MG63 (cell line): ENCODE results near the gene PEX10. TPM values are rescaled to one million over a fixed set of nuclear protein-coding genes. Genes with fewer than 3 reads are reported as not detected.

Experiments used
- DNase-seq: peaks from one replicate; pipeline ENCODE4 v3.0.0-alpha.2; 2020
- H3K27me3 ChIP-seq: fragments of 250-450 bp; sonication (Bioruptor Pico); 2 replicates; pipeline ENCODE4 v1.5.1; 2020; ENCODE audit warnings: mild to moderate bottlenecking, moderate library complexity
- H3K36me3 ChIP-seq: fragments of 250-450 bp; sonication (Bioruptor Pico); 2 replicates; pipeline ENCODE4 v1.5.1; 2020; ENCODE audit warnings: mild to moderate bottlenecking, moderate library complexity
- H3K4me3 ChIP-seq: fragments of 250-450 bp; sonication (Bioruptor Pico); 2 replicates; pipeline ENCODE4 v1.5.1; 2020; ENCODE audit warnings: mild to moderate bottlenecking, moderate library complexity
- H3K9me3 ChIP-seq: fragments of 250-450 bp; sonication (Bioruptor Pico); 2 replicates; pipeline ENCODE4 v1.5.1; 2020; ENCODE audit warnings: mild to moderate bottlenecking, moderate library complexity
- total RNA-seq: library from RNA; depleted of rRNA; stranded (reverse); fragments of >200 nt; shearing (Covaris generic); gene quantifications from 2 replicates; pipeline ENCODE4 v1.2.3, GENCODE V29; 2014; ENCODE audit warnings: low replicate concordance

The PEX10 gene
- total RNA-seq, 1 experiment from 2014 or later, result 44.5 TPM

DNA sequence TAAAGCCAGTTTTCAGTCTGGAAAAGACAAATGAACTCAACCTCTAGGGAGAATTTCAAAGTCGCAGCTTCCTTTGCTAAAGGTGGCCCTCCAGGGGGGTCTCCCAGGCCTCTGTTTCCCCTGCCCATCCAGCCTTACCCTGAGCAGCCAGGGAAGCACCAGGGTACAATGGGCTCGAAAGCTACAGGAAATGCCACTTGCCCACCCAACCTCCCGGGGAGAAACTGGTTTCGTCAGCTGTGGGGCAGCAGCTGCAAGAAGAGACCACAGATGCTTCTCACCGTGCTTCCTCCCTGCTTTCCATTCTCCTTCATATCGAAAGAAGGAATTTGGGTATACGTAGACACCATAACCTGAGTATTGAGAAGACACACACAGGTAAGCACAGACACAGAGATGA lies 22.7 kb downstream of the PEX10 start:
- H3K27me3 ChIP-seq, result no peaks in the 10 kb centered on the region
- DNase-seq, result no peak
- H3K4me3 ChIP-seq, result no peak overlapping the region; the same call in 1 of the 2 replicates
- H3K36me3 ChIP-seq, result peaks cover 30% of the 10 kb centered on the region
- H3K9me3 ChIP-seq, result no peaks in the 10 kb centered on the region

DNA sequence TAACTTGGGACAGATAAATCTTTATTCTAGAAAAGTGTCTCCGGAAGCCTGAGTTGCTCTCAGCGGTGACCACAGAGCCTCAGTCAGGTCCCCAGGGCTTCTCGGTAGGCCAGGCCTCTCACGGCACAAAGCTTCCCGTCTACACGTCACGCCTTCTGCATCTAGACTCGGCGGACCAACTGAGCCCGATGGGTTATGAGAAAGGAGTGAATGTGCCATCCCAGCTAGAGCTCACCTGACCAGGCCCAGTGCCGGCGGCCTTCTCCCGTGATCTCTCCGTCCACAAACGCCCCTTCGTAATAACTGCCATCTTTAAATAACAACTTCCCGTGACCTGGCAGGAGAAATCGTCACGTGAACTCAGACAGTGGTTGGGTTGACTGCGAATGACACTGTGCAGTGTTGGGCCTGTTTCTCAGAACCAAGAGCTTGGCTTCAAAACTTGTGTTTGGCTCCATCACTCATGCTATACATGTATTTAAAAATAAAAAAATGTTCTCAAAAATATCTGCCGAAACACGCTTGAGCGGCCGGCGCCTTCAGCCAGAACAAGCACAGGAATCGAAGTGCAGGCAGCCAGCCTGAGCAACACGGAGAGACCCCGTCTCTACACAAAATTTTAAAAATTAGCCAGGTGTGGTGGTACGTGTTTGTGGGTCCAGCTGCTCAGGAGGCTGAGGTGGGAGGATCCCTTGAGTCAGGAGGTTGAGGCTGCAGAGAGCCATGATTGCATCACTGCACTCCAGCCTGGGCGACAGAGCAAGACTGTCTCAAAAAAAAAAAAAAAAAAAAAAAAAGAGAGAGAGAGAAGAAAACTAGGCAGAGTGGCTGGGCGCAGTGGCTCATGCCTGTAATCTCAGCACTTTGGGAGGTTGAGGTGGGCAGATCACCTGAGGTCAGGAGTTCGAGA lies 24.1 kb downstream of the PEX10 start:
- Histone ChIP-seq H3K27me3 (no peaks in the 10 kb centered on the region), H3K36me3 (peaks cover 16% of the 10 kb centered on the region), H3K4me3 (no peak overlapping the region), H3K9me3 (no peaks in the 10 kb centered on the region)
- DNase-seq, result no peak

DNA sequence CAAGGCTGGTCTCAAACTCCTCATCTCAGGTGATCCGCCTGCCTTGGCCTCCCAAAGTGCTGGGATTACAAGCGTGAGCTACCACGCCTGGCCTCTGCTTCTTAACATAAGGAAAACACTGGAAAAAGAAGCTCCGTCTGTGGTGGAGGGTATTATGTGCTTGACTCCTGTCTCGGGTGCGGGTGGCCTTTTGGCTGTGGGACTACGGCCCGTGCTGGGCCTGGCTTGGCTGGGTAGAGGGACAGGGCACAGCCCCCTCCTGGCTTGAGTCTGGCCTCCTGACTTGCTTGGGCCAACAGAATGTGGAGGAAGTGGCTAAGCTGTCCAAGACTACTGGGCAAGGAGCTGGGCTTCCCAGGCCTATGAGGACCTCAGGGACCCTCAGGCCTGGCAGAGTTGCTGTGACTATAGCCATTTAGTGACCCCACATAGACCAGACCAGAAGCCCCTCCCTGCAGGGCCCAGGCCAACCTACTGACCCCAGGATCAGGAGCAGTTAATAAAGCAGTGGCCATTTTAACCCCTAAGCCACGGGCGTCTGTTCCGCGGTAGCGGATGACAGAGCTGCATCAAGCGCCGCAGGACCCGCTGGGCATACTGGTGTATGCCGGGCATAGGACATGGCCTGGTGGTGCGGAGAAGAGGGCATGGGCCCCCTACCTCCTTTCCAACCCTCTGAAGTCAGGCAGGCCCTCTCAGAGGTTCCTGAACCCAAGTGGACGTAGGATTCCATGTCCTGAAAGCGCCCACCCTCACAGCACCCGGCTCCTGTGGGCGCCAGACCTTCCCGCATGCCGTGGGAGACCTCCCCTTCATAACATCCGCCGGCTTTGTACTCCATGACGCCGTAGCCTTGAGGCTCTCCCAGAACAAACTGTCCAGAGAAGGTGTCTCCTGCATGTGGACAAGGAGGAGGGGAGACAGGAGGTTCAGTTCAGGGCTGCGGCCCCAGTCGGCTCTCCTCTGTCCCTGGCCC lies 25.4 kb downstream of the PEX10 start:
- no peaks in the 10 kb centered on the region for H3K27me3 ChIP-seq
- DNase-seq, result no peak
- no peaks in the 10 kb centered on the region for H3K9me3 ChIP-seq
- no peak overlapping the region for H3K4me3 ChIP-seq
- peaks cover 9% of the 10 kb centered on the region for H3K36me3 ChIP-seq

DNA sequence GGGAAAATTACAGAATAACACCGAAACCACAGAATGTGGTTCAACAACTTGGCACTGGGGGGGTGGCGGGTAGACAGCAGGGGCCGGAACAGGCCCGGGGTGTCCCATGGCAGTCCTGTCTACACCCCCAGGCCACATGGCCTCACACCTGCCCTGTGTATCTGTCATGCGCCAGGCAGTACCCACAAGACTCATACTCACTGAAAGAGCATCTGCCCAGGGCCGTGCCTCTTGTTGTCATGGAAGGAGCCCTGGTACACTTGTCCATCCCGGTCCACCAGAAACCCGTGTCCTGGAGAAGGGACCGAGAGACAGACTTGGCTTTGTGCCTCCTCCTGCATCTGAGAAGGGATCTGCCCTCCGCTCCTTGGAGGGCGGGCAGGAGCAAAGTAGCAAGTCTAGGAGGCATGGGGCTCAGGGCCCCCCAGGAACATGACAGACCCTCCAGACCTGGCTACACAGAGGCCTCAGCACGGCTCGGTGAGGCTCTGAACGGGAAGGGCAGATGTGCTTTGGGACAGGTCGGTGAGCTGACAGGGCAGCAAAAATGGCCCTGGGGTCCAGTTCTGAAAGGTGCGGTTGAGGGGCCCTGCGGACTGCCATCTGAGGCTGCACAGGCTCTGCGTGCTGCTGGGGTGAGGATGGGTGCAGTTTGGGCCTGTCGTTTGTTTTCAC lies 26.6 kb downstream of the PEX10 start:
- DNase-seq, result no peak

DNA sequence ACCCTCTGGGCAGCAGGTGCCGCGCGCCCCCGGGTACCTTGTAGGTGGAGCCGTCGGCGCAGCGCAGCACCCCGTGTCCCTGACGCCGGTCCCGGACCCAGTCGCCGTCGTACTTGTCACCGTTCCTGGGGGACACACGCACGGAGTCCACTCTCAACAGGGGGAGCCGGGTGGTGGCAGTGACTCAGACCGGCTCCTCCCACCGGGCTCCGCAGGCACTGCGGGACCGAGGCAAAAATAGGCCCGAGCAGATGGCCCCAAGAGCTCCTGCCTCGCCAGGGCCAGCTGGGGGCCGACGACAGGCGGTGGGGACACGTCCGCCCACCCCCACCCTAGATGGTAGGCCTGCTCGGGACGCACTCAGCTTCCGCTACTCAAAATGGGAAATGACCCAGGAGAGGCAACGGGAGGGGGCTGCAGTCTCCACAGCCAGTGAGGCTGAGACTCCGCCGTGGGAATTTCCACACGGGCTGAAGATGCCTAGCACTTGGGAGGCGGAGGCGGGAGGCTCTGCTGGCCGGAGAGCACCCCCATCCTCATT lies 27.4 kb downstream of the PEX10 start:
- Histone ChIP-seq H3K9me3 (no peaks in the 10 kb centered on the region), H3K4me3 (no peak overlapping the region), H3K27me3 (no peaks in the 10 kb centered on the region), H3K36me3 (peaks cover 5% of the 10 kb centered on the region)
- no peak for DNase-seq

More for the DNA sequence above, 26.6 kb downstream of the PEX10 start:
- Histone ChIP-seq H3K27me3 (no peaks in the 10 kb centered on the region), H3K4me3 (no peak overlapping the region), H3K36me3 (peaks cover 7% of the 10 kb centered on the region), H3K9me3 (no peaks in the 10 kb centered on the region)

DNA sequence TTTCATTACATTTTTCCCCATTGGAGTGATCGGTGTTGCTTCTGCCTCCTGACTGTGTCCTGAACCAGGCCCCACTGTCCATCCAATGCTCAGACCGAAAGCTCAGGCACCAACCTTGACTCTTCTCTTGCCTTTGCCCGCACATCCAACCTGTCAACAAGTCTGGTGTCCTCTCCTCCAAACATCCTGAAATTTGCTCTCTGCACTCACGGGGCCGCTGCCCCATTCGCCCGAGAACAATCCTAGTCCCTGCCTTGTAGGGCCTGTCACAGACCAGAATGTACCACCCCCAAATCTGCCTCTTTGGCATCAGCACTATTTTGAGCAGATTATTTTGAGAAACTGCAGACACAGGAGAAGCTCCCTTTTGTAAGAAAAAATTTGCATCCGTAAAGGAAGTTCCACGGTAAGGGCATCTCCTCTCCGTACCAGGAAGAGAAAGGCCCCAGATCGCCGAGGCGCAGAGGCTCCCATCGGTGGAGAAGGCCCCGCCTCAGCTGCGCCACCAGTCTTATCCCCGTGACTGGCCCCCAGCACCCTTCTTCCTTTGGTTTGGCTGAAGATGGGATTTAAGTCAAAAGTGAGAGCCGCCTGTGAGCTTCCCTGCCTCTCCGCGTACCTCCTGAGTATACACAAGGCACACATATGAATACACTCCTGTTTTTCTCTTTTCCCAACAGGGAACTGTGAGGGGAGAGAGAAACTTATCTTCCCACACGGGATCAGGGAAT lies 28.1 kb downstream of the PEX10 start:
- H3K4me3 ChIP-seq, result no peak overlapping the region
- no peak for DNase-seq
- no peaks in the 10 kb centered on the region for H3K9me3 ChIP-seq
- H3K36me3 ChIP-seq, result peaks cover 3% of the 10 kb centered on the region; the same call in 1 of the 2 replicates
- no peaks in the 10 kb centered on the region for H3K27me3 ChIP-seq

DNA sequence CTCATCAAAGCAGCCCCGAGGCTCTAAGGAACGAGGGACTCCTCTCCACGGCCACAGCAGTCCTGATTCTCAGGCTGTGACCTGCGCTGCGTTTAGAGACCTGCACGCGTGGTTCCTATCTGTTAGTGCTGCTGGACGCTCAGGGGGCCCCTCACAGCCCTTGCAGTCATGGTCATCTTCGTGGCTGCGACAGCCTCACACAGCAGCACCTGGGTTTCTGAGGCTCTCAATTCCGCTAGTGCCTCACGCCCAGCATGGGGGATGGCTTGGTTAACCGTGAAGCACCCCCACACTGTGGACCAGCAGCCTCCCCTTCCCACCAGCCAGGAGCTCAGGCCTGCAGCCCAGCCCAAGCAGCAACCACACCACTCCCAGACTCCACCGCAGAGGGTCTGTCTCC lies 28.8 kb downstream of the PEX10 start:
- Histone ChIP-seq H3K9me3 (no peaks in the 10 kb centered on the region), H3K27me3 (no peaks in the 10 kb centered on the region), H3K36me3 (0 out of 2 replicates have a peak, but pooled peaks cover 3% of the 10 kb centered on the region), H3K4me3 (no peak overlapping the region)
- no peak for DNase-seq

DNA sequence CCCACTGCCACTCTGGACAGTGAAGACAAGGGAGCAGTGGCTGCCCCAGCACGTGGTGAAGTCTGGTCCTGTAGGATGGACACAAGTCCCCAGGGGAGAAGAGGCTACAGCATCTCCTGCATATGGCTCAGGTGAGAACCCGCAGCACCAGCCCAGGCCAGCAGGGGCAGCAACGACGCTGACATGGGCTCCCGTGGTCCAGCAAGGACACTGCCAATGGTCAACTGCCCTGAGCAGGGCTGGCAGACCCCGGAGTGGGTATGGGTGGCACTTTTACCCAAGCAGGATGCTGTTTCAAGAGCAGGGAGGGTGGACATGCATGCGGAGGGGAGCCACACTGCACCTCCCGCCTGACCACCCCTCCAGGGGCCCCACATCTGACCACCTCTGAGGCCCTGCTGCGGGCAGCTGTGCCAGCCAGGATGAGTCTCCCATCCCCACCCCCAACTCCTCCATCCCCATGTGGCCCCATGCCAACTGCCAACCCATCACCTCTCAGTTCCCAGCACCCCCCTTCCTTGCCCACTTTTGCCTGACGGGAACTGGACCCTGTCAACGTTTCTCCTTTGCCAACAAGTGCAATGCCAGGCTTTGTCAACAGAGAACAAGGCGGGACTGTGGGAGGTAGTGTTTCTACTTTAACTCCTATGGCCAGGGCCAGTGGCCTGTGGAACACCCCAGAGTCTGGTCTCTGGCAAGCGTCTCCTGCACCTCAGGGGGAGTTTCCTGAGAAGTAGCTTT lies 29.6 kb downstream of the PEX10 start:
- H3K36me3 ChIP-seq, result 0 out of 2 replicates have a peak, but pooled peaks cover 3% of the 10 kb centered on the region
- H3K27me3 ChIP-seq, result no peaks in the 10 kb centered on the region
- peak; percentile 37 for DNase-seq
- no peaks in the 10 kb centered on the region for H3K9me3 ChIP-seq
- H3K4me3 ChIP-seq, result no peak overlapping the region

DNA sequence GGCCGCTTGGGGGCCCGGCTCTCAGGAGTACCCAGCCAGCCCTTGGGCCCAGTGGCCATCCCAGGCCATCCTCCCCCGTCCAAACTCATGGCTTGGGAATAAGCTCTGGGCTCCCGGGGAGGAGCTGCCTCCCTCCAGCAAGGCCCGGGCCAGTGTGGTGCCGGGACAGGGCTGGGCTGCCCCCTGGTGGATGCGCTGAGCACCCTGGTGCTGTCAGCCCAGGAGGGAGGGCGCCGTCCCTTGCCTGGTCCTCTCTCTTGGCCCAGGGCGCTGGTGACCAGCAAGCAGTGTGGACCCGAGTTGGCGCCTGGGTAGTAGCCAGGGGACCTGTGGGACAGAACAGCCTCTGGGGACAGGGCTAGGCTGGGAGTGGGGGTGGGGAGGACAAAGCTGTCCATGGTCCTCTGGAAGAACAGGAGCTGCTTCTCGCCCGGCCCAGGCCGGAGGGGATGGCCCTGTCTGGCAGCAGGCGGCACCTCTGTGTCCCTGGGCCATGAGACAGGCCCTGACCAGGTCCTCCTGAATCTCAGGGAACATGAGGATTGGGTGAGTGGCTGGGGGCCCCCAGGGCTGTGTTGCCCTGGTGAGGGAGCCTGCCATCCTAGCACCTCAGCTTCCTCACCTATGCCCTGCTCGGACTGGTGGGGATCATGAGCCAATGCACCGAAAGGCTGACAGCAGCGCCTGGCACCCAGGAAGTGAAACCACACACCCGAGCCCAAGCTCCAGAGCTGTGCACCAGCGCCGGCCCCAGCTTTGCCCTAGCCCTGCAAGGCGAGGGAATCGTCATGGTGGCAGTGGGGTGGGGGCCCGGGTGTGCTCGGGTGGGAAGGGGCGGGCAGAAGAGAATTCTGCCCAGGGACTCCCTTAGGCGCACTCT lies 30.4 kb downstream of the PEX10 start:
- H3K9me3 ChIP-seq, result no peaks in the 10 kb centered on the region
- H3K4me3 ChIP-seq, result no peak overlapping the region
- no peaks in the 10 kb centered on the region for H3K27me3 ChIP-seq
- H3K36me3 ChIP-seq, result no peaks in the 10 kb centered on the region
- peak; percentile 75 for DNase-seq

DNA sequence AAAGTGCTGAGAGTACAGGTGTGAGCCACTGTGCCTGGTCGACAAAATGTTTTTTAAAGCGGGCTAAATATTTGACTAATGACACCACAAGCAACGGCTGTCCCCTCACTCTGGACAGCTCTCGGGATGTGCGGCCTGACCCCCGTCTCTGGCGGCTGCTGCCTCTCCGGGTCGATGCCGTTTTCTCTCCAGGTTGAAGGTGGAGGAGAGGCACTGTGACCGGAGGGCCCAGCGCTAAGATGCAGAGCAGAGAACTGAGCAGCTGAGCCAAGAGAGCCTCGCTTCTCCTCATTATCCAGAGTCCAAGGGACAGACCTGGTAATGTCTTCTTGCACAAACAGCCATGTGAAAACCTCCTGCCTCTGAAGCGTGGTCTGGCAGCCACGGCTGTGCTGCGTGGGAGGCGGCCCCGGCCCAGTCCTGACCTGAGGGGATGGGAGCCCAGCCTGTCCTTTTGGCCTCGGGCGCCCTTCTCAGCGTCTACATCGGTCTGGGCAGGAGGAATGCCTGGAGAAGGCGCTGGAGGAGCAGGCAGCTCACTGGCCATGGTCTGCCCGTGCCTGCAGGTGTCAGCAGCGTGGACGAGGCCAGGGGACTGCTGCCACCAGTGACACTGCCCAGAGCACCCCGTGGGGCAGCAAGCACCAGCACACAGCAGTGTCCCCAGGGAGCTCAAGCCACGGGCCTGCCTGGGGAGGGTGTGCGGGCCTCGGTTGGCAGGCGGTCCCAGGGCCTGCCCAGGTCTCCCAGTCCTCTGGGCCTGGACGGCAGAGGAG lies 31.4 kb downstream of the PEX10 start:
- no peak overlapping the region for H3K4me3 ChIP-seq
- H3K27me3 ChIP-seq, result no peaks in the 10 kb centered on the region
- H3K36me3 ChIP-seq, result no peaks in the 10 kb centered on the region
- no peak for DNase-seq
- no peaks in the 10 kb centered on the region for H3K9me3 ChIP-seq

DNA sequence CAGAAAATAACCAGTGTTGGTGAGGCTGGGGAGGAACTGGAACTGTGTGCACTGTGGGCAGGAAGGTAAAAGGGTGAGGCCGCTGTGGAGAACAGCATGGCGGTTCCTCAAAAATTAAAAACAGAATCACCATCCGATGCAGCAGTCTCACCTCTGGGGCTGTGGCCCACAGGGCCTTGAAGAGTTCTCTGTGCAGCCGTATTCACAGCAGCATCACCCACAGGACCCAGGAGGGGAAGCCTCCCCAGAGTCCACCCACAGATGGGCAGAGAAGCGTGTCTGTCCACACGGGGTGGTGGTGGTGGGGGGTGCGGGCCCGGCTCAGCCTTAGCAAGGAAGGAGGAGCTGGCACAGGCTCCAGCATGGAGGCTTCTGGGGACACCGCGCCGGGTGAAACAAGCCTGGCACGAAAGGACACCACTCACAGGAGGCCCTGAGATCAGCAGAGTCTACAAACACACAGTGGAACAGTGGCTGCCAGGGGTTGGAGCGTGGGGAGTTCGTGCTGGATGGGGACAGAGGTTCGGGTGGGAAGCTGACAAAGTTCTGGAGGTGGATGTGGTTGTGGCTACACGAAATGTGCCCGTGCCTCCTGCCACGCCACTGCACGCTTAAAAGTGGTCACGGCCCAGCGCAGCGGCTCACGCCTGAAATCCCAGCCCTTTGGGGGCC lies 32.5 kb downstream of the PEX10 start:
- Histone ChIP-seq H3K36me3 (no peaks in the 10 kb centered on the region), H3K4me3 (no peak overlapping the region), H3K9me3 (no peaks in the 10 kb centered on the region), H3K27me3 (no peaks in the 10 kb centered on the region)
- no peak for DNase-seq

DNA sequence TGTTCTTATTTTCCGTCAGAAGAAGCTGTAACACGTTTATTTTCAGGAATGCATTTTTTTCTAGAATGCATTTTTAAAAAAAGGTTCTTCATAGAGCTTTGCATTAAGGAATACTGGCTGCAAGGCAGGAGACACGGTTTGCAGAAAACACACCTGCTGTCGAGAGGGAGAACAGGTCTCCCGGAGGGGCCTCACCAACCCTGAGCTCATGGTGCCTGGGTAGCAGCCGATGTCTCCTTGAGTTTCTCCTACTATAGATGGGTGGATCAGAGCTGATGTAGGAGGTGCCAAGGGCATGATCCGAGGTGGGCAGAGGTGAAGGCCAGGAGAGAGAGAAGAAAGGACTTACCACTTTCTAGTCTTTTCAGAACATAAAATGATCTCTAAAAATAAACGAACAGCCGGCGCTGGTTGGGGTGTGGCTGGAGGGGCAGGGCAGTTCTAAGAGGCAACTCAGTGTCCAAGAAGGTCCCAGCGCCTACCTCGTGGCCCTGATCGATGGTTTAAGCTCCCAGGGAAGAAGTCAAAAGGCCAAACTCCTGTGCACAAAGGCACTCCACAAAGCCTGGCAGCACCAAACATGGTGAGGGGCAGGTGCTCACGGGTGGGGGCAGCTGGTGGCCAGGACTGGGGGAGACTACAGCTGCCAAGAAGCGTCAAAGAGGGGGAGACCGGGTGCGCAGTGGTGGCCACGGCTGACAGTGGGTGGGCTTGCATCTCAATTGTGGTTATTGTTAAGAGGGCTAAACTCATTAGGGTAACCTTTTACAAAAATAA lies 33.2 kb downstream of the PEX10 start:
- DNase-seq, result no peak
- no peak overlapping the region for H3K4me3 ChIP-seq
- H3K27me3 ChIP-seq, result no peaks in the 10 kb centered on the region
- no peaks in the 10 kb centered on the region for H3K36me3 ChIP-seq
- H3K9me3 ChIP-seq, result no peaks in the 10 kb centered on the region

DNA sequence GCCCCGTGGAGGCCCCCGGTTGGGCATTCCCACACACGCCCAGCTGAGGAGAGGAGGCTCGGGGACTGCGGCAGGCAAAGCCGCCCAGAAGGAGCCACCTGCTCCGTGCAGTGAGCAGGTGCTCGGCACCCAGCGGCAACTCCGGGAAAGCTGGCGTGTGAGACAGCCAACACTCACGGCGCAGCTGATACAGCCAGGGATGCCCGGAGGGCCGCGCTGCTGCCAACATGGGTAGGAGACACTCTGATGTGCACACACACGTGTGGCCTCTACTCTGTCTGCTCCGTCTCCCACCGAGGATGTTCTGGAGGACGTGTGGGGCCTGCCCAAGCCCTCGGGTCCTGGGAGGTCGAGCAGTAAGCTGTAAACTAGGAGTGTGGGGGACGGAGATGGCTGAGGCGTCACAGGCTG lies 33.9 kb downstream of the PEX10 start:
- no peaks in the 10 kb centered on the region for H3K36me3 ChIP-seq
- no peaks in the 10 kb centered on the region for H3K27me3 ChIP-seq
- no peak for DNase-seq
- H3K4me3 ChIP-seq, result no peak overlapping the region
- H3K9me3 ChIP-seq, result no peaks in the 10 kb centered on the region
